A673 (cell line): ENCODE data around the gene PATE1. TPM values are rescaled to one million over a fixed set of nuclear protein-coding genes. Genes with fewer than 3 reads are reported as not detected.
"Not testable (repeated sequence)": the region's sequence is repeated elsewhere in the genome, so short reads cannot be mapped to it uniquely, and the experiment has no call there.

Experiments used
- Bru-seq: library from RNA; stranded (reverse); fragments of 400-500 nt; gene quantifications from one replicate; lab custom pipeline; 2021; lab: Mats Ljungman, UMichigan
- BruChase-seq, 2 experiments: library from RNA; stranded (reverse); fragments of 400-500 nt; gene quantifications; one replicate each; lab custom pipeline; 2021; lab: Mats Ljungman, UMichigan
- BruUV-seq: library from RNA; stranded (reverse); fragments of 400-500 nt; replicated peaks from 2 replicates; lab custom pipeline; 2021; lab: Mats Ljungman, UMichigan
- CTCF ChIA-PET: fragments of 300-600 bp; sonication (Branson Sonifier 250); formaldehyde crosslinking; loops from one replicate; lab custom pipeline; 2022; ENCODE audit warnings: antibody characterized with exemption; lab: Charles Lee
- POLR2A ChIA-PET: fragments of 300-600 bp; sonication (Branson Sonifier 250); formaldehyde crosslinking; loops from one replicate; lab custom pipeline; 2022; ENCODE audit warnings: antibody characterized with exemption; ENCODE audit not compliant: low non-redundant PET; lab: Charles Lee
- DNase-seq: peaks from one replicate; pipeline ENCODE4 v3.0.0-alpha.2; 2015; ENCODE audit warnings: low spot score
- H3K27ac ChIP-seq: fragments of 200-600 bp; sonication (generic); 2 replicates; pipeline ENCODE4 v1.5.1; 2016; ENCODE audit warnings: mixed run types, low read depth, mild to moderate bottlenecking, mixed read lengths, antibody characterized with exemption, low read length; ENCODE audit not compliant: poor library complexity, severe bottlenecking
- H3K27me3 ChIP-seq: fragments of 200-600 bp; sonication (generic); replicated peaks from 2 replicates; pipeline ENCODE4 v1.6.1; 2017; ENCODE audit warnings: mixed run types, low read depth, mild to moderate bottlenecking, mixed read lengths, antibody characterized with exemption, low read length; ENCODE audit not compliant: insufficient read depth, poor library complexity
- H3K36me3 ChIP-seq: fragments of 200-600 bp; sonication (generic); 2 replicates; pipeline ENCODE4 v1.6.1; 2016; ENCODE audit warnings: mixed run types, mild to moderate bottlenecking, mixed read lengths, antibody characterized with exemption, low read length; ENCODE audit not compliant: insufficient read depth, poor library complexity, severe bottlenecking
- H3K4me1 ChIP-seq: fragments of 200-600 bp; sonication (generic); 2 replicates; pipeline ENCODE4 v1.6.1; 2017; ENCODE audit warnings: mixed run types, mild to moderate bottlenecking, mixed read lengths, antibody characterized with exemption, low read length; ENCODE audit not compliant: insufficient read depth, poor library complexity, severe bottlenecking
- H3K4me3 ChIP-seq: fragments of 200-600 bp; sonication (generic); 2 replicates; pipeline ENCODE4 v1.5.1; 2016; ENCODE audit warnings: low read depth, mixed run types, mild to moderate bottlenecking, mixed read lengths, low read length; ENCODE audit not compliant: poor library complexity, severe bottlenecking
- H3K9me3 ChIP-seq: fragments of 200-600 bp; sonication (generic); 2 replicates; pipeline ENCODE4 v1.6.1; 2016; ENCODE audit warnings: mixed run types, low read depth, mild to moderate bottlenecking, mixed read lengths, antibody characterized with exemption, low read length; ENCODE audit not compliant: poor library complexity, severe bottlenecking
- EZH2 ChIP-seq: fragments of 200-600 bp; sonication (generic); IDR thresholded peaks from 2 replicates; pipeline ENCODE4 v1.6.1; 2017; ENCODE audit warnings: borderline replicate concordance, low read depth, mild to moderate bottlenecking, mixed read lengths, antibody characterized with exemption, low read length; ENCODE audit not compliant: poor library complexity, severe bottlenecking
- intact Hi-C: fragments of 100-400 bp; cut with micrococcal nuclease; formaldehyde crosslinking; loops from one replicate; pipeline ENCODE4 v1.10.0; 2022; ENCODE audit not compliant: unreplicated experiment
- long read RNA-seq: library from polyadenylated mRNA; stranded (forward); transcript quantifications from one replicate; pipeline ENCODE4 v2.0.0, GENCODE V29; 2022
- total RNA-seq: library from RNA; stranded (reverse); gene quantifications from 2 replicates; pipeline ENCODE4 v1.2.3, GENCODE V29; 2021
- TF ChIP-seq, protein P1 (sequence below): fragments of 300-800, 200-600 bp; sonication (generic); conservative IDR thresholded peaks from 2 replicates; pipeline ENCODE4 v1.5.1; 2017; ENCODE audit warnings: low read depth, mild to moderate bottlenecking, antibody characterized with exemption, low read length, moderate library complexity, mixed read lengths

The PATE1 gene, protein sequence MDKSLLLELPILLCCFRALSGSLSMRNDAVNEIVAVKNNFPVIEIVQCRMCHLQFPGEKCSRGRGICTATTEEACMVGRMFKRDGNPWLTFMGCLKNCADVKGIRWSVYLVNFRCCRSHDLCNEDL
- not detected in 2 replicates for total RNA-seq
- not detected for Bru-seq, nascent RNA
- not detected for BruChase-seq, experiment 1, labeled RNA remaining after a 2-hour chase
- not detected for BruChase-seq, experiment 2, labeled RNA remaining after a 6-hour chase
- long read RNA-seq, result 0 reads

DNA sequence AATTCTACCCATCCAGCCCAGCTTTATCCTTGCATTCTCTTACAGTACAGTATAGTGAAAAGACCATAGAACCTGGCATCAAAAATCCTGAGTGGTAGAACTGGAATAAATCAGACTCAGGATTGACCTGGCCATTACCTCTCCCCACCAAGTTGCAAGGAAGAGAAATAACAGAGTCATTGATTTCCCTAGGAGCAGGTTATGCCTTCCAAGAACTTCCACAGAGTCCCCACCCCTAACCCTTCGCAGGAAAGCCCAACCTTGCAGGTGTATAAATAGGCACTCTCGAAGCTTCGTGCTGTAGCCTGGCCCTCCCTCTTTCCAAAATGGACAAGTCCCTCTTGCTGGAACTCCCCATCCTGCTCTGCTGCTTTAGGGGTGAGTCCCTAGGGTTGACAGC lies at the start of gene PATE1:
TSS of gene PATE1 (plus strand) at position 301 of the 400 bp plus-strand sequence. CDS start at position 327, 26 bp downstream.
- CTCF ChIA-PET, result no interaction called here

DNA sequence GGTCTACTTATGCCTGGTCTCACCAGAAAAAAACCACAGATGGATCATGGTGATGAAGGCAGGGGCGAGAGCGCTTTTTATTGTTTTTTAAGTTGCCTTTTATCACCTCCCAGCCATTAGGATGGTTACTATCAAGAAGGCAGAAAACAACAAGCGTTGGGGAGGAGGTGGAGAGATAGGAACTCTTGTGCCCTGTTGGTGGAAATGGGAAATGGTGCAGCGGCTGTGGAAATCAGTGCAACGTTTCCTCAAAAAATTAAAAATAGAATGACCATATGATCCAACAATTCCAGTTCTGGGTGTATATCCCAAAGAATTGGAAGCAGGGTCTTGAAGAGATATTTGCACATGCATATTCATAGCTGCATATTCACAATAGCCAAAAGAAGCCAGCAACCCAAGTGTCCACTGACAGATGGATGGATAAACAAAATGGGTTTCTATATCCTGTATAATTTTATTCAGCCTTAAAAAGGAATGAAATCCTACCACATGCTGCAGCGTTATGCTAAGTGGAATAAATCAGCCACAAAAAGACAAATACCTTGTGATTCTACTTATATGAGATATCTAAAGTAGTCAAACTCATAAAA lies 45.0 kb upstream of the PATE1 start:
- H3K36me3 ChIP-seq, result no peaks in the 10 kb centered on the region
- H3K9me3 ChIP-seq, result no peaks in the 10 kb centered on the region
- no peak for TF ChIP-seq EZH2
- TF ChIP-seq, protein P1, sequence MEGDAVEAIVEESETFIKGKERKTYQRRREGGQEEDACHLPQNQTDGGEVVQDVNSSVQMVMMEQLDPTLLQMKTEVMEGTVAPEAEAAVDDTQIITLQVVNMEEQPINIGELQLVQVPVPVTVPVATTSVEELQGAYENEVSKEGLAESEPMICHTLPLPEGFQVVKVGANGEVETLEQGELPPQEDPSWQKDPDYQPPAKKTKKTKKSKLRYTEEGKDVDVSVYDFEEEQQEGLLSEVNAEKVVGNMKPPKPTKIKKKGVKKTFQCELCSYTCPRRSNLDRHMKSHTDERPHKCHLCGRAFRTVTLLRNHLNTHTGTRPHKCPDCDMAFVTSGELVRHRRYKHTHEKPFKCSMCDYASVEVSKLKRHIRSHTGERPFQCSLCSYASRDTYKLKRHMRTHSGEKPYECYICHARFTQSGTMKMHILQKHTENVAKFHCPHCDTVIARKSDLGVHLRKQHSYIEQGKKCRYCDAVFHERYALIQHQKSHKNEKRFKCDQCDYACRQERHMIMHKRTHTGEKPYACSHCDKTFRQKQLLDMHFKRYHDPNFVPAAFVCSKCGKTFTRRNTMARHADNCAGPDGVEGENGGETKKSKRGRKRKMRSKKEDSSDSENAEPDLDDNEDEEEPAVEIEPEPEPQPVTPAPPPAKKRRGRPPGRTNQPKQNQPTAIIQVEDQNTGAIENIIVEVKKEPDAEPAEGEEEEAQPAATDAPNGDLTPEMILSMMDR, result no peak
- H3K27me3 ChIP-seq, result no peaks in the 10 kb centered on the region
- CTCF ChIA-PET, result no interaction called here
- BruUV-seq, result no TSS peak
- H3K27ac ChIP-seq, result no peak overlapping the region
- no peak for DNase-seq
- POLR2A ChIA-PET, result no interaction called here
- H3K4me1 ChIP-seq, result no peaks in the 10 kb centered on the region
- intact Hi-C loops, result no loop called here
- H3K4me3 ChIP-seq, result no peak overlapping the region

More for the DNA sequence above, at the start of gene PATE1:
- POLR2A ChIA-PET, result no interaction called here
- Histone ChIP-seq H3K9me3 (no peaks in the 10 kb centered on the region), H3K4me3 (no peak within 1 kb of the TSS), H3K27me3 (peaks cover 70% of the 10 kb centered on the region), H3K4me1 (no peaks in the 10 kb centered on the region), H3K36me3 (no peaks in the 10 kb centered on the region), H3K27ac (no peak within 1 kb of the TSS)
- intact Hi-C loops, result no loop called here
- DNase-seq, result no peak
- BruUV-seq, result no TSS peak
- TF ChIP-seq EZH2, result no peak
- TF ChIP-seq, protein P1, result no peak

DNA sequence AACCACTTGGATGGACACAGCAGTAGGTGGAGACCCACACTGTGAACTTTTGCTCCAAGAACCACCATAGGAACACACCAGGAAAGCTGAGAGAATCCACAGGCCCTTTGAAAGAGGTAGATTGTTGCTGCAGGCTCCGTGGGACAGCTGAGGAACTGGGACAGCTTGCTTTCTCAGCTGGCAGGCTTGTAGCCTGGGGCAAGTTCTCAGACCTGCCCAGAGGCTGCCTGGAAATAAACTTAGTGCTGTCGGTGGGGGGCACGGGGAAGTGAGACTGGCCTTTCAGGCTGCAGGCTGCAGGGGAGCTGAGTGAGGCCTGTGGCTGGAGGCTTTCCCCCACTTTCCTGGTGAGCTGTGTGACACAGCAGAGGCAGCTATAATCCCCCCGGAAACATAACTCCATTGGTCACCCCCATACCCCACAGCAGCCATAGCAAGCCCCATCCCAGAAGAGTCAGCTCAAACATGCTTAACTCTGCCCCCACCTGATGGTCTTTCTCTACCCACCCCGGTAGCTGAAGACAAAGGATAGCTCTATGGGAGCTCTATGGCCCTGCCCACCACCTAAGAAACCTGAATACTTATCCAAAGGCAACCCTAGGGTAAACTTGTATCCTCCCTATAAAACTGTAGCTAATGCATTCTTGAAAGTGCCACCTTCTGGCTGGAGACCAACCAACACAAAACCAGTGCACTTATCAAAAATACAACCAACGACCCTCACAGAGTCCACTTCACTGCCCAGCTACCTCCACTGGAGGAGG lies 44.0 kb upstream of the PATE1 start:
- Histone ChIP-seq H3K4me1 (no peaks in the 10 kb centered on the region), H3K27ac (no peak overlapping the region), H3K4me3 (no peak overlapping the region), H3K27me3 (peaks cover under 1% of the 10 kb centered on the region), H3K9me3 (no peaks in the 10 kb centered on the region), H3K36me3 (no peaks in the 10 kb centered on the region)
- DNase-seq, result no peak
- BruUV-seq, result no TSS peak
- ChIA-PET CTCF (interaction anchor here (0.6 kb wide), 1 partner anchor 467 kb away, joined by 3 read pairs; no protein-coding TSS in a partner anchor), POLR2A (no interaction called here)
- intact Hi-C loops, result no loop called here
- no peak for TF ChIP-seq EZH2
- TF ChIP-seq, protein P1, result no peak

DNA sequence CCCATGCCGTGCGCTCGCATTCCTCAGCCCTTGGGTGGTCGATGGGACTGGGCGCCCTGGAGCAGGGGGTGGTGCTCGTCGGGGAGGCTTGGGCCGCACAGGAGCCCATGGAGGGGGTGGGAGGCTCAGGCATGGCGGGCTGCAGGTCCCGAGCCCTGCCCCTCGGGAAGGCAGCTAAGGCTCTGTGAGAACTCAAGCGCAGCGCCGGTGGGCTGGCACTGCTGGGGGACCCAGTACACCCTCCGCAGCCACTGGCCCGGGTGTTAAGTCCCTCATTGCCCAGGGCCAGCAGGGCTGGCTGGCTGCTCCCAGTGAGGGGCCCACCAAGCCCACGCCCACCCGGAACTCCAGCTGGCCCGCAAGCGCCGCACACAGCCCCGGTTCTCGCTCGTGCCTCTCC lies 41.4 kb upstream of the PATE1 start:
- BruUV-seq, H3K4me1 ChIP-seq, H3K27ac ChIP-seq, H3K36me3 ChIP-seq, H3K4me3 ChIP-seq, CTCF ChIA-PET, H3K27me3 ChIP-seq, intact Hi-C loops, H3K9me3 ChIP-seq, DNase-seq: not testable (repeated sequence)
- POLR2A ChIA-PET, result interaction anchor here (0.6 kb wide), 1 partner anchor 33 kb away, joined by 3 read pairs; no protein-coding TSS in a partner anchor
